Neural cell (in vitro differentiated cells): Measurements from ENCODE around the gene TNC. TPM values are rescaled to one million over a fixed set of nuclear protein-coding genes. Genes with fewer than 3 reads are reported as not detected.

Experiments
- H2AFZ ChIP-seq: fragments of 200-600, 300-800 bp; sonication (generic), shearing (Covaris generic); 2 replicates; pipeline ENCODE4 v1.6.0; 2014; ENCODE audit warnings: low read depth, mild to moderate bottlenecking, antibody characterized with exemption, low read length, moderate library complexity
- H3F3A ChIP-seq: fragments of 200-600 bp; shearing (Covaris generic); 2 replicates; pipeline ENCODE4 v1.6.1; 2016; ENCODE audit warnings: mild to moderate bottlenecking, moderate library complexity, mixed read lengths, antibody characterized with exemption, low read length; ENCODE audit not compliant: insufficient read depth, poor library complexity, severe bottlenecking
- H3K27ac ChIP-seq: fragments of 200-600, 300-800 bp; sonication (generic), shearing (Covaris generic); 2 replicates; pipeline ENCODE4 v1.5.1; 2014; ENCODE audit warnings: mild to moderate bottlenecking, low read length, moderate library complexity
- H3K27me3 ChIP-seq: fragments of 300-800, 200-600 bp; sonication (generic), shearing (Covaris generic); 2 replicates; pipeline ENCODE4 v1.6.0; 2014; ENCODE audit warnings: mild to moderate bottlenecking, low read depth, low read length, moderate library complexity; ENCODE audit not compliant: insufficient read depth
- H3K36me3 ChIP-seq: fragments of 300-800, 200-600 bp; sonication (generic), shearing (Covaris generic); 2 replicates; pipeline ENCODE4 v1.5.1; 2014; ENCODE audit warnings: mild to moderate bottlenecking, antibody characterized with exemption, low read length, moderate library complexity; ENCODE audit not compliant: insufficient read depth
- H3K4me2 ChIP-seq: fragments of 300-800, 200-600 bp; sonication (generic), shearing (Covaris generic); 2 replicates; pipeline ENCODE4 v1.6.0; 2014; ENCODE audit warnings: mild to moderate bottlenecking, low read length
- H3K4me3 ChIP-seq: fragments of 300-800, 200-600 bp; sonication (generic), shearing (Covaris generic); 2 replicates; pipeline ENCODE4 v1.5.1; 2014; ENCODE audit warnings: mild to moderate bottlenecking, low read length, moderate library complexity
- H3K79me2 ChIP-seq: fragments of 200-600 bp; shearing (Covaris generic); replicated peaks from 2 replicates; pipeline ENCODE4 v1.6.0; 2014; ENCODE audit warnings: mild to moderate bottlenecking, low read length, moderate library complexity; ENCODE audit not compliant: insufficient read depth
- H3K9ac ChIP-seq: fragments of 300-800, 200-600 bp; sonication (generic), shearing (Covaris generic); 2 replicates; pipeline ENCODE4 v1.6.1; 2016; ENCODE audit warnings: mild to moderate bottlenecking, low read length, mixed read lengths
- H3K9me2 ChIP-seq: fragments of 200-600 bp; shearing (Covaris generic); 2 replicates; pipeline ENCODE4 v1.6.1; 2016; ENCODE audit warnings: mild to moderate bottlenecking, low read length, mixed read lengths; ENCODE audit not compliant: insufficient read depth
- H3K9me3 ChIP-seq: fragments of 200-600, 300-800 bp; sonication (generic), shearing (Covaris generic); 2 replicates; pipeline ENCODE4 v1.6.1; 2016; ENCODE audit warnings: mild to moderate bottlenecking, mixed run types, low read length, moderate library complexity, mixed read lengths
- H4K20me1 ChIP-seq: fragments of 200-600 bp; shearing (Covaris generic); 2 replicates; pipeline ENCODE4 v1.6.1; 2016; ENCODE audit warnings: mild to moderate bottlenecking, mixed run types; ENCODE audit not compliant: insufficient read depth
- EP300 ChIP-seq: fragments of 450-650 bp; conservative IDR thresholded peaks from 2 replicates; pipeline ENCODE4 v1.6.1; 2014; ENCODE audit warnings: antibody characterized with exemption, mild to moderate bottlenecking, moderate library complexity; ENCODE audit not compliant: poor library complexity, severe bottlenecking
- EZH2 ChIP-seq: fragments of 200-600, 300-800 bp; shearing (Covaris generic), sonication (generic); IDR thresholded peaks from 2 replicates; pipeline ENCODE4 v1.6.1; 2014; ENCODE audit warnings: antibody characterized with exemption, low read length, borderline replicate concordance, mild to moderate bottlenecking; ENCODE audit not compliant: insufficient read depth, poor library complexity, severe bottlenecking
- MXI1 ChIP-seq: fragments of 450-650 bp; conservative IDR thresholded peaks from 2 replicates; pipeline ENCODE4 v1.6.1; 2014; ENCODE audit warnings: antibody characterized with exemption, mild to moderate bottlenecking; ENCODE audit not compliant: poor library complexity, severe bottlenecking
- POLR2AphosphoS5 ChIP-seq: IDR thresholded peaks from 2 replicates; pipeline ENCODE4 v1.6.1; 2012
- RAD21 ChIP-seq: fragments of 450-650 bp; conservative IDR thresholded peaks from 2 replicates; pipeline ENCODE4 v1.6.1; 2014; ENCODE audit warnings: antibody characterized with exemption, mild to moderate bottlenecking, moderate library complexity
- SMC3 ChIP-seq: fragments of 450-650 bp; conservative IDR thresholded peaks from 2 replicates; pipeline ENCODE4 v1.6.1; 2014; ENCODE audit warnings: antibody characterized with exemption, mild to moderate bottlenecking, moderate library complexity; ENCODE audit not compliant: poor library complexity
- TAF1 ChIP-seq: IDR thresholded peaks from 2 replicates; pipeline ENCODE4 v1.6.1; 2012; ENCODE audit warnings: low read depth
- polyA plus RNA-seq: library from polyadenylated mRNA; depleted of rRNA; stranded (reverse); fragments of >200 nt; gene quantifications from 2 replicates; pipeline ENCODE4 v1.2.3, GENCODE V29; 2014
- TF ChIP-seq, protein P1 (sequence below): IDR thresholded peaks from 2 replicates; pipeline ENCODE4 v1.6.1; 2012; ENCODE audit warnings: borderline replicate concordance
- TF ChIP-seq, protein P2 (sequence below): fragments of 450-650 bp; IDR thresholded peaks from 2 replicates; pipeline ENCODE4 v1.5.1; 2014; ENCODE audit warnings: antibody characterized with exemption, mild to moderate bottlenecking, moderate library complexity; ENCODE audit not compliant: poor library complexity, severe bottlenecking

The TNC gene
- polyA plus RNA-seq, 1 donor from 2014 or later: 2.1 TPM

DNA sequence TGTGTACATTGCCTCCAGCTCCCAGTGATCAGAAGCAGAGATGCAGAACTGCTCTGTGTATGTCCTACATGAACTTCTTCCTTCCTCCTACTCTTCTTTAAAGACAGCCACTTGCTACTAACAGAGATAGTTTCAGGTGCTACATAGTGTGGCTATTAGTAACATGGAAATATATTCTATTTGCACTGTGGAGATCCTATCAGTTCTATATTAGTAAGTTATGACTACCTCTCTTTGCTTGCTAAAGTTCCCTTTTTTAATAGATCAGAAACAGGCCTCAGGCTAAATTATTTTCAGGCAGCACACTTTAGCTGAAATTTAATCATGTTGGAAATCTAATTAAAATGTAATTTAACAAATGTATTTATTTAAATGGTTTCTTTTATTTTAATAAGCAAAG lies 123.2 kb downstream of the TNC start:
- no peaks in the 10 kb centered on the region for H3K79me2 ChIP-seq
- no peak for TF ChIP-seq EZH2
- TF ChIP-seq MXI1: no peak
- TF ChIP-seq POLR2AphosphoS5: no peak
- TF ChIP-seq, protein P1, sequence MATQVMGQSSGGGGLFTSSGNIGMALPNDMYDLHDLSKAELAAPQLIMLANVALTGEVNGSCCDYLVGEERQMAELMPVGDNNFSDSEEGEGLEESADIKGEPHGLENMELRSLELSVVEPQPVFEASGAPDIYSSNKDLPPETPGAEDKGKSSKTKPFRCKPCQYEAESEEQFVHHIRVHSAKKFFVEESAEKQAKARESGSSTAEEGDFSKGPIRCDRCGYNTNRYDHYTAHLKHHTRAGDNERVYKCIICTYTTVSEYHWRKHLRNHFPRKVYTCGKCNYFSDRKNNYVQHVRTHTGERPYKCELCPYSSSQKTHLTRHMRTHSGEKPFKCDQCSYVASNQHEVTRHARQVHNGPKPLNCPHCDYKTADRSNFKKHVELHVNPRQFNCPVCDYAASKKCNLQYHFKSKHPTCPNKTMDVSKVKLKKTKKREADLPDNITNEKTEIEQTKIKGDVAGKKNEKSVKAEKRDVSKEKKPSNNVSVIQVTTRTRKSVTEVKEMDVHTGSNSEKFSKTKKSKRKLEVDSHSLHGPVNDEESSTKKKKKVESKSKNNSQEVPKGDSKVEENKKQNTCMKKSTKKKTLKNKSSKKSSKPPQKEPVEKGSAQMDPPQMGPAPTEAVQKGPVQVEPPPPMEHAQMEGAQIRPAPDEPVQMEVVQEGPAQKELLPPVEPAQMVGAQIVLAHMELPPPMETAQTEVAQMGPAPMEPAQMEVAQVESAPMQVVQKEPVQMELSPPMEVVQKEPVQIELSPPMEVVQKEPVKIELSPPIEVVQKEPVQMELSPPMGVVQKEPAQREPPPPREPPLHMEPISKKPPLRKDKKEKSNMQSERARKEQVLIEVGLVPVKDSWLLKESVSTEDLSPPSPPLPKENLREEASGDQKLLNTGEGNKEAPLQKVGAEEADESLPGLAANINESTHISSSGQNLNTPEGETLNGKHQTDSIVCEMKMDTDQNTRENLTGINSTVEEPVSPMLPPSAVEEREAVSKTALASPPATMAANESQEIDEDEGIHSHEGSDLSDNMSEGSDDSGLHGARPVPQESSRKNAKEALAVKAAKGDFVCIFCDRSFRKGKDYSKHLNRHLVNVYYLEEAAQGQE: no peak
- TF ChIP-seq SMC3: no peak
- TF ChIP-seq TAF1: no peak
- TF ChIP-seq RAD21: no peak
- TF ChIP-seq, protein P2, sequence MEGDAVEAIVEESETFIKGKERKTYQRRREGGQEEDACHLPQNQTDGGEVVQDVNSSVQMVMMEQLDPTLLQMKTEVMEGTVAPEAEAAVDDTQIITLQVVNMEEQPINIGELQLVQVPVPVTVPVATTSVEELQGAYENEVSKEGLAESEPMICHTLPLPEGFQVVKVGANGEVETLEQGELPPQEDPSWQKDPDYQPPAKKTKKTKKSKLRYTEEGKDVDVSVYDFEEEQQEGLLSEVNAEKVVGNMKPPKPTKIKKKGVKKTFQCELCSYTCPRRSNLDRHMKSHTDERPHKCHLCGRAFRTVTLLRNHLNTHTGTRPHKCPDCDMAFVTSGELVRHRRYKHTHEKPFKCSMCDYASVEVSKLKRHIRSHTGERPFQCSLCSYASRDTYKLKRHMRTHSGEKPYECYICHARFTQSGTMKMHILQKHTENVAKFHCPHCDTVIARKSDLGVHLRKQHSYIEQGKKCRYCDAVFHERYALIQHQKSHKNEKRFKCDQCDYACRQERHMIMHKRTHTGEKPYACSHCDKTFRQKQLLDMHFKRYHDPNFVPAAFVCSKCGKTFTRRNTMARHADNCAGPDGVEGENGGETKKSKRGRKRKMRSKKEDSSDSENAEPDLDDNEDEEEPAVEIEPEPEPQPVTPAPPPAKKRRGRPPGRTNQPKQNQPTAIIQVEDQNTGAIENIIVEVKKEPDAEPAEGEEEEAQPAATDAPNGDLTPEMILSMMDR: no peak
- no peak overlapping the region for H2AFZ ChIP-seq
- H3F3A ChIP-seq: no peaks in the 10 kb centered on the region
- H3K9me2 ChIP-seq: no peaks in the 10 kb centered on the region
- H3K4me2 ChIP-seq: no peak overlapping the region
- no peak overlapping the region for H3K9ac ChIP-seq
- no peaks in the 10 kb centered on the region for H3K36me3 ChIP-seq
- no peak overlapping the region for H3K27ac ChIP-seq
- no peak overlapping the region for H3K4me3 ChIP-seq
- no peaks in the 10 kb centered on the region for H4K20me1 ChIP-seq
- H3K9me3 ChIP-seq: no peaks in the 10 kb centered on the region
- H3K27me3 ChIP-seq: no peaks in the 10 kb centered on the region

DNA sequence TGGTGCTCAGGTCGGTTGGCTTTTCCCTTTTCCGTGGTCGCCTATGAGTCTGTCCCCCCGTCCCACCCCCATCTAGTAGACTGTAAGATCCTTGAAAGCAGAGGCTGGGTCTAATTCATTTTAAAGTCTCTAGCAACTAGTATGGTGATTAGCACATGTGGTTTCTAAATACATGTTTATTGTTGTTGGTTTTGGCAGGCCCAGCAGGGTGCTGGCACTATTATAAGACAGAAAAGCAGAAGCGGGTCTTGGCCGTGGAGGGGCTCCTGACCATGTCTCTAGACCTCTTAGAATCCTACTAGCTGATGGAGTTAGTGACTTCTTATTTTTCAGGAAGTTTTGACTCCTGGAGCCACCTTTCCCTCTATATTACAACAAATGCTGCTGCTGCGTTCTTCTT lies 126.1 kb downstream of the TNC start:
- Histone ChIP-seq H3F3A (no peaks in the 10 kb centered on the region), H4K20me1 (no peaks in the 10 kb centered on the region), H3K27me3 (no peaks in the 10 kb centered on the region), H3K9me3 (no peaks in the 10 kb centered on the region), H3K27ac (no peak overlapping the region), H2AFZ (no peak overlapping the region), H3K36me3 (no peaks in the 10 kb centered on the region), H3K4me3 (no peak overlapping the region), H3K9ac (no peak overlapping the region), H3K79me2 (no peaks in the 10 kb centered on the region), H3K4me2 (no peak overlapping the region), H3K9me2 (no peaks in the 10 kb centered on the region)
- TF ChIP-seq POLR2AphosphoS5: no peak
- no peak for TF ChIP-seq RAD21
- no peak for TF ChIP-seq MXI1
- TF ChIP-seq, protein P1: no peak
- TF ChIP-seq, protein P2: no peak
- TF ChIP-seq EZH2: no peak
- TF ChIP-seq TAF1: no peak
- TF ChIP-seq EP300: no peak
- no peak for TF ChIP-seq SMC3
